H1 (cell line): ENCODE measurements around the gene LIFR. TPM values are rescaled to one million over a fixed set of nuclear protein-coding genes. Genes with fewer than 3 reads are reported as not detected.

Source experiments
- CTCF ChIA-PET: fragments of 300-600 bp; sonication (Branson Sonifier 250); formaldehyde crosslinking; loops from one replicate; lab custom pipeline; 2021; ENCODE audit not compliant: partially characterized antibody; lab: Charles Lee
- POLR2A ChIA-PET: fragments of 300-600 bp; sonication (Branson Sonifier 250); formaldehyde crosslinking; loops from one replicate; lab custom pipeline; 2021; ENCODE audit warnings: inconsistent platforms; ENCODE audit not compliant: partially characterized antibody; lab: Charles Lee
- DNase-seq, 2 experiments: peaks; one replicate each; pipeline versions ENCODE4 v3.0.0 to v3.0.0-alpha.2; 2010 to 2022; ENCODE audit warnings: low spot score in 2 of 2, low read depth in 1 of 2, mixed read lengths in 1 of 2
- FAIRE-seq: peaks from 2 replicates; lab custom pipeline; 2011; peaks lifted over from hg19 to GRCh38; lab: Jason Lieb, UNC
- H2AFZ ChIP-seq: 2 replicates; pipeline ENCODE4 v1.8.1; 2012; ENCODE audit warnings: low read length, inconsistent platforms
- H2AK5ac ChIP-seq: 2 replicates; pipeline ENCODE4 v1.6.1; 2013; ENCODE audit warnings: low read depth, low read length
- H2BK120ac ChIP-seq: replicated peaks from 2 replicates; pipeline ENCODE3; 2013; ENCODE audit warnings: low read depth, low read length, inconsistent platforms
- H2BK12ac ChIP-seq: 2 replicates; pipeline ENCODE4 v1.6.1; 2013; ENCODE audit warnings: low read depth, low read length
- H2BK15ac ChIP-seq: 2 replicates; pipeline ENCODE4 v1.6.1; 2013; ENCODE audit warnings: low read length
- H2BK20ac ChIP-seq: 2 replicates; pipeline ENCODE4 v1.6.1; 2013; ENCODE audit warnings: low read length
- H2BK5ac ChIP-seq: 2 replicates; pipeline ENCODE4 v1.6.1; 2013; ENCODE audit warnings: low read depth, low read length
- H3K14ac ChIP-seq: 2 replicates; pipeline ENCODE4 v1.6.1; 2013; ENCODE audit warnings: inconsistent platforms; ENCODE audit not compliant: insufficient read length
- H3K18ac ChIP-seq: 2 replicates; pipeline ENCODE4 v1.6.1; 2013; ENCODE audit warnings: low read length; ENCODE audit errors: extremely low read depth
- H3K23ac ChIP-seq: 2 replicates; pipeline ENCODE4 v1.6.1; 2013; ENCODE audit warnings: inconsistent platforms; ENCODE audit not compliant: insufficient read length
- H3K23me2 ChIP-seq: 2 replicates; pipeline ENCODE4 v1.6.1; 2013; ENCODE audit warnings: low read depth, low read length
- H3K27ac ChIP-seq: 2 replicates; pipeline ENCODE4 v1.6.1; 2011; ENCODE audit warnings: low read depth, low read length, inconsistent platforms
- H3K27me3 ChIP-seq, 4 experiments: replicated peaks in 1 of 4; 1 replicate in 1 of 4; 2 replicates in 3 of 4; pipeline versions ENCODE4 v1.6.1 to v1.8.1; 2011 to 2013; ENCODE audit warnings: low read length in 3 of 4, mild to moderate bottlenecking in 3 of 4, inconsistent platforms in 2 of 4, mixed read lengths in 2 of 4, moderate library complexity in 1 of 4; ENCODE audit not compliant: control insufficient read depth in 3 of 4, insufficient read depth in 3 of 4; ENCODE audit errors: extremely low read depth in 1 of 4
- H3K36me3 ChIP-seq, 4 experiments: 2 replicates each; pipeline versions ENCODE4 v1.6.1 to v1.8.1; 2011 to 2013; ENCODE audit warnings: mild to moderate bottlenecking in 4 of 4, low read length in 3 of 4, moderate library complexity in 2 of 4, control low read depth in 1 of 4, inconsistent platforms in 1 of 4; ENCODE audit not compliant: insufficient read depth in 4 of 4, control insufficient read depth in 2 of 4
- H3K4ac ChIP-seq: replicated peaks from 2 replicates; pipeline ENCODE3; 2013; ENCODE audit warnings: low read length, low read depth, mixed read lengths, inconsistent platforms; ENCODE audit not compliant: insufficient read length
- H3K4me1 ChIP-seq, 4 experiments: replicated peaks in 1 of 4; 1 replicate in 1 of 4; 2 replicates in 3 of 4; pipeline versions ENCODE4 v1.6.1 to v1.8.1; 2011 to 2013; ENCODE audit warnings: low read length in 3 of 4, inconsistent platforms in 2 of 4, mixed read lengths in 1 of 4; ENCODE audit not compliant: insufficient read depth in 4 of 4, control insufficient read depth in 3 of 4
- H3K4me2 ChIP-seq, 2 experiments: 2 replicates each; pipeline versions ENCODE4 v1.6.1 to v1.8.1; 2011 to 2013; ENCODE audit warnings: low read depth in 2 of 2, low read length in 2 of 2, control low read depth in 1 of 2, inconsistent platforms in 1 of 2, mild to moderate bottlenecking in 1 of 2; ENCODE audit not compliant: insufficient read depth in 1 of 2
- H3K4me3 ChIP-seq, 4 experiments: fragments of 200-600, 300-600 bp in 1 of 4; sonication (generic), shearing (Covaris generic), sonication (Bioruptor Twin) in 1 of 4; 2 replicates each; pipeline versions ENCODE4 v1.5.1 to v1.8.1; 2011 to 2016; ENCODE audit warnings: low read length in 4 of 4, low read depth in 3 of 4, control low read depth in 2 of 4, inconsistent platforms in 2 of 4, mild to moderate bottlenecking in 2 of 4, mixed read lengths in 1 of 4, moderate library complexity in 1 of 4; ENCODE audit not compliant: insufficient read depth in 2 of 4; ENCODE audit errors: extremely low read depth in 1 of 4
- H3K56ac ChIP-seq: replicated peaks from 2 replicates; pipeline ENCODE3; 2013; ENCODE audit warnings: low read depth, mild to moderate bottlenecking, mixed read lengths, low read length, inconsistent platforms; ENCODE audit not compliant: insufficient read length
- H3K79me1 ChIP-seq: 2 replicates; pipeline ENCODE4 v1.6.1; 2013; ENCODE audit warnings: low read depth, low read length, control low read depth
- H3K79me2 ChIP-seq, 2 experiments: 2 replicates each; pipeline versions ENCODE4 v1.6.1 to v1.8.1; 2012 to 2013; ENCODE audit warnings: low read length in 2 of 2, mild to moderate bottlenecking in 2 of 2, inconsistent platforms in 1 of 2; ENCODE audit not compliant: insufficient read depth in 2 of 2, control insufficient read depth in 1 of 2
- H3K9ac ChIP-seq, 4 experiments: replicated peaks in 1 of 4; 1 replicate in 1 of 4; 2 replicates in 3 of 4; pipeline versions ENCODE4 v1.6.1 to v1.8.1; 2011 to 2013; ENCODE audit warnings: low read depth in 3 of 4, low read length in 3 of 4, control low read depth in 2 of 4, mild to moderate bottlenecking in 2 of 4, moderate library complexity in 2 of 4, inconsistent platforms in 1 of 4; ENCODE audit errors: extremely low read depth in 1 of 4
- H3K9me3 ChIP-seq, 2 experiments: 2 replicates each; pipeline versions ENCODE4 v1.6.1 to v1.8.1; 2012 to 2013; ENCODE audit warnings: mild to moderate bottlenecking in 2 of 2, moderate library complexity in 2 of 2, control low read depth in 1 of 2, inconsistent platforms in 1 of 2, low read depth in 1 of 2, low read length in 1 of 2, mixed read lengths in 1 of 2; ENCODE audit not compliant: insufficient read depth in 2 of 2
- H4K20me1 ChIP-seq, 2 experiments: replicated peaks in 1 of 2; 2 replicates each; pipeline versions ENCODE3 to v1.8.1; 2011 to 2013; ENCODE audit warnings: inconsistent platforms in 2 of 2, low read length in 2 of 2, mild to moderate bottlenecking in 1 of 2; ENCODE audit not compliant: insufficient read depth in 2 of 2, control insufficient read depth in 1 of 2
- H4K5ac ChIP-seq: 2 replicates; pipeline ENCODE4 v1.6.1; 2013; ENCODE audit warnings: low read length, low read depth, mixed read lengths, inconsistent platforms; ENCODE audit not compliant: insufficient read length
- H4K8ac ChIP-seq: 2 replicates; pipeline ENCODE4 v1.8.0; 2013; ENCODE audit warnings: mild to moderate bottlenecking, moderate library complexity, low read length, inconsistent platforms; ENCODE audit not compliant: insufficient read depth; ENCODE audit errors: extremely low read depth
- H4K91ac ChIP-seq: replicated peaks from 2 replicates; pipeline ENCODE3; 2013; ENCODE audit warnings: low read length, mixed read lengths, inconsistent platforms; ENCODE audit not compliant: insufficient read length
- CBX5 ChIP-seq: fragments of 300-800, 300-1000 bp; sonication (generic); IDR thresholded peaks from 2 replicates; pipeline ENCODE4 v1.7.1; 2016; ENCODE audit warnings: antibody characterized with exemption, low read length, low read depth
- CBX8 ChIP-seq: fragments of 300-800, 300-1000 bp; sonication (generic); IDR thresholded peaks from 2 replicates; pipeline ENCODE4 v1.7.1; 2016; ENCODE audit warnings: low read depth, low read length, borderline replicate concordance
- FOSL1 ChIP-seq: IDR thresholded peaks from 2 replicates; pipeline ENCODE4 v1.6.1; 2011; ENCODE audit warnings: mild to moderate bottlenecking, low read depth, low read length, moderate library complexity; ENCODE audit not compliant: insufficient read depth
- HDAC2 ChIP-seq, 2 experiments: fragments of 300-600 bp in 1 of 2; sonication (generic) in 1 of 2; IDR thresholded peaks; 2 replicates each; pipeline ENCODE4 v1.6.1; 2011 to 2012; ENCODE audit warnings: low read depth in 2 of 2, low read length in 2 of 2, mild to moderate bottlenecking in 2 of 2, moderate library complexity in 2 of 2, borderline replicate concordance in 1 of 2, inconsistent platforms in 1 of 2
- KDM1A ChIP-seq: fragments of 200-600, 300-600 bp; sonication (generic); IDR thresholded peaks from 2 replicates; pipeline ENCODE4 v1.7.1; 2016; ENCODE audit warnings: mild to moderate bottlenecking, low read length, borderline replicate concordance
- KDM4A ChIP-seq: IDR thresholded peaks from one replicate; pipeline ENCODE4 v1.7.1; 2012; ENCODE audit warnings: low read depth, mild to moderate bottlenecking, moderate library complexity, low read length, inconsistent platforms; ENCODE audit not compliant: severe bottlenecking
- MAFK ChIP-seq: IDR thresholded peaks from 2 replicates; pipeline ENCODE4 v1.6.1; 2012; ENCODE audit warnings: low read depth, mild to moderate bottlenecking, improper control_type of control experiment, low read length
- RFX5 ChIP-seq: IDR thresholded peaks from 2 replicates; pipeline ENCODE4 v1.6.1; 2011; ENCODE audit warnings: low read depth, low read length, improper control_type of control experiment, borderline replicate concordance
- SIN3A ChIP-seq, 2 experiments: IDR thresholded peaks in 1 of 2; conservative IDR thresholded peaks in 1 of 2; 2 replicates each; pipeline ENCODE4 v1.6.1; 2011 to 2012; ENCODE audit warnings: low read length in 2 of 2, improper control_type of control experiment in 1 of 2, low read depth in 1 of 2, mild to moderate bottlenecking in 1 of 2
- SP2 ChIP-seq: IDR thresholded peaks from 2 replicates; pipeline ENCODE4 v1.6.1; 2012; ENCODE audit warnings: mild to moderate bottlenecking, low read length, inconsistent platforms
- SUZ12 ChIP-seq: fragments of 200-600 bp; sonication (generic); IDR thresholded peaks from 2 replicates; pipeline ENCODE4 v1.6.1; 2012; ENCODE audit warnings: mild to moderate bottlenecking, inconsistent platforms, low read length, moderate library complexity, mixed read lengths
- WGBS, 2 experiments: shearing (Covaris generic) in 1 of 2; methylation state at CpG; one replicate each; pipeline versions ENCODE4 v1.1.6 to v1.1.7; 2013 to 2015; ENCODE audit warnings: low lambda C conversion rate in 2 of 2, mixed read lengths in 2 of 2, inconsistent platforms in 1 of 2, low coverage in 1 of 2, missing lambda C conversion rate in 1 of 2; ENCODE audit not compliant: insufficient replicate concordance in 2 of 2, insufficient coverage in 1 of 2, insufficient read length in 1 of 2; ENCODE audit errors: extremely low coverage in 1 of 2, missing lambda C conversion rate in 1 of 2; 5-methylcytosine and 5-hydroxymethylcytosine counted together
- polyA plus RNA-seq, 7 experiments: library from polyadenylated mRNA; depleted of rRNA in 3 of 7; stranded (reverse) in 5 of 7; unstranded in 2 of 7; fragments of >200 nt in 5 of 7; fragments of 200-250 nt in 2 of 7; gene quantifications; 1 replicate in 5 of 7; 2 replicates in 1 of 7; 4 replicates in 1 of 7; pipeline versions ENCODE4 v1.2.1 to v1.2.3, GENCODE V29; 2011 to 2013; ENCODE audit warnings: missing spikeins in 2 of 7, mixed read lengths in 2 of 7
- total RNA-seq: library from RNA; stranded (reverse); fragmentation: NEBNext Ultra II Directional; extraction: Animal tissue kit (Norgen Biotek cat#: 25700); gene quantifications from 2 replicates; pipeline ENCODE4 v1.2.1, GENCODE V29; 2021
- TF ChIP-seq, protein P1 (sequence below): IDR thresholded peaks from 2 replicates; pipeline ENCODE4 v1.6.1; 2012; ENCODE audit warnings: inconsistent platforms
- TF ChIP-seq, protein P2 (sequence below): IDR thresholded peaks from 2 replicates; pipeline ENCODE4 v1.6.1; 2011; ENCODE audit warnings: low read depth, mild to moderate bottlenecking, low read length; ENCODE audit not compliant: insufficient read depth

Gene LIFR
- total and polyA plus RNA-seq, 2 of the 8 experiments (the other 6 are each of a cell fraction or from before 2014, with no cell fraction given) = 2.0 to 18.9 TPM

DNA sequence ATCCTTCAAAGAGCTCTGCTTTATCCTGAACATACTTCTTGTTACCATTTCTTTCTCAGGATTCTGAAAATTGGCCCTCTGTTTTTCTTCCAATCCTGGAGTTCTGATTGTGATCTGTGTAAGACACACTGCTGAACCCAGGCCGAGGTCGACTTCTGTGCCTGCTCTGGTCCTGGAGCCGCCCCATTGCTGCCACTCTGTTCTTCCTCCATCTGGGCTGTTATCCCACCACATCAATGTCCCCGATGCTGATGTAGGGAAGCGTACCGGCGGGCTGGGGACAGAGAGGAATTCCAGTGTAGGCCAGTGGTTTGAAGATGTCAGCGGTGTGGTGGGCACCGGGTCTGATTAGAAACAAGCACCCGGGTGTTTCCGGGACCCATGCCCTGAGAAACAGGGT is 102.5 kb downstream of the LIFR start:
- Histone ChIP-seq H3K4me3 (no peak overlapping the region), H3K23ac (no peak overlapping the region), H2BK20ac (no peak overlapping the region), H3K36me3 (no peaks in the 10 kb centered on the region), H3K27ac (no peak overlapping the region), H2BK5ac (no peak overlapping the region), H3K56ac (no peak overlapping the region), H3K4ac (no peak overlapping the region), H2AFZ (no peak overlapping the region), H4K91ac (no peak overlapping the region), H3K79me2 (no peaks in the 10 kb centered on the region), H3K4me2 (no peak overlapping the region), H3K4me1 (no peaks in the 10 kb centered on the region), H3K23me2 (peaks cover 1% of the 10 kb centered on the region; the same call in 1 of the 2 replicates), H3K9me3 (no peaks in the 10 kb centered on the region), H2BK120ac (no peak overlapping the region), H2BK15ac (no peak overlapping the region), H3K79me1 (no peaks in the 10 kb centered on the region), H4K20me1 (no peaks in the 10 kb centered on the region), H2AK5ac (no peak overlapping the region), H4K8ac (no peak overlapping the region), H3K14ac (no peak overlapping the region), H3K9ac (no peak overlapping the region), H4K5ac (no peak overlapping the region), H3K18ac (no peak overlapping the region), H3K27me3 (no peaks in the 10 kb centered on the region), H2BK12ac (no peak overlapping the region)
- FAIRE-seq (no peak), DNase-seq (no peak)
- CTCF ChIA-PET = interaction anchor here (0.8 to 2.3 kb wide), 7 partner anchors 10 to 379 kb away, joined by 3 to 14 read pairs (median 4); no protein-coding TSS in a partner anchor
- POLR2A ChIA-PET = no interaction called here
- WGBS, 2 experiments = 93% methylated on average over 11 of the region's 11 CpGs; no CpG with 5 or more reads in 1 of the 2 experiments
- TF ChIP-seq, protein P1, sequence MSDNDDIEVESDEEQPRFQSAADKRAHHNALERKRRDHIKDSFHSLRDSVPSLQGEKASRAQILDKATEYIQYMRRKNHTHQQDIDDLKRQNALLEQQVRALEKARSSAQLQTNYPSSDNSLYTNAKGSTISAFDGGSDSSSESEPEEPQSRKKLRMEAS = no peak
- TF ChIP-seq SIN3A (conservative IDR thresholded peaks at IDR 0.05 in 1 of 2, IDR thresholded peaks at IDR 0.05 in 1 of 2; ENCODE audit: low read depth in 1 of 2, low read length in 2 of 2) (no peak), MAFK (no peak), RFX5 (no peak), KDM1A (no peak), SP2 (no peak), KDM4A (no peak), FOSL1 (no peak), CBX5 (no peak), HDAC2 (IDR thresholded peaks at IDR 0.05; ENCODE audit: borderline replicate concordance in 1 of 2, low read depth in 2 of 2, low read length in 2 of 2) (no peak), SUZ12 (no peak), CBX8 (no peak)
- TF ChIP-seq, protein P2, sequence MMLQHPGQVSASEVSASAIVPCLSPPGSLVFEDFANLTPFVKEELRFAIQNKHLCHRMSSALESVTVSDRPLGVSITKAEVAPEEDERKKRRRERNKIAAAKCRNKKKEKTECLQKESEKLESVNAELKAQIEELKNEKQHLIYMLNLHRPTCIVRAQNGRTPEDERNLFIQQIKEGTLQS = no peak
